HG03108 (cell line): ENCODE results near the gene LSS.
"Not testable (repeated sequence)": the region's sequence is repeated elsewhere in the genome, so short reads cannot be mapped to it uniquely, and the experiment has no call there.

Source experiments
- ATAC-seq: cut with Tn5 transposase; IDR thresholded peaks from one replicate; pipeline ENCODE4 v1.9.1; 2021; ENCODE audit warnings: moderate library complexity; ENCODE audit not compliant: unreplicated experiment

LSS gene

DNA sequence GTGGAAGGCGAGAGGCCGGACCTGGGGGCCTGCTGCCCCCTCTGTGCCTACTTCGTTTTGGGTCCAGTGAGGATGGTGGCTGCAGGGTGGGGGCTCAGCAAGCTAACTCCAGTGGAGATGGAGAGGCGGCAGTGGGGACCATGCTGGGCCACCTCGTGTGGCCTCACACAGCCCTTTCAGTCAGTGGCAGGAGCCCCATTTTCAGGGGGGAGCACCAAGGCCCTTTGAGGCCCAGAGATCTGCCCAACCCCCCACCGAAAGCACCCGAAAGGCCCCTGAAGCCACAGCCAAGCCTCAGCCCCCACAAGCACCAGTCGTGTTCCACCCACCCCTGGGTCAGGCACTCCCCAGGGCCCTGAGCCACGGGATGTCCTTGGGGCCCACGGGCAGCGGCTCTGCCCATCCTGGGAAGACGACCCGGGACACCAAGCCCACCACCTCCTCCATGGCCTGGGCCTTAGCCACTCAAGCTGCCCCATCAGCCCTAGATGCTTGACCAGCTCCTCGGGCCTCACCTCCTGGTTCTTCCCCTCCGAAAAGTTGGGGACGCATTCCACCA, 73.5 kb downstream of the LSS start:
- ATAC-seq, result no peak

GRCh38 chr21:46154155-46154954, 74.2 kb downstream of the LSS start:
- no peak for ATAC-seq

DNA sequence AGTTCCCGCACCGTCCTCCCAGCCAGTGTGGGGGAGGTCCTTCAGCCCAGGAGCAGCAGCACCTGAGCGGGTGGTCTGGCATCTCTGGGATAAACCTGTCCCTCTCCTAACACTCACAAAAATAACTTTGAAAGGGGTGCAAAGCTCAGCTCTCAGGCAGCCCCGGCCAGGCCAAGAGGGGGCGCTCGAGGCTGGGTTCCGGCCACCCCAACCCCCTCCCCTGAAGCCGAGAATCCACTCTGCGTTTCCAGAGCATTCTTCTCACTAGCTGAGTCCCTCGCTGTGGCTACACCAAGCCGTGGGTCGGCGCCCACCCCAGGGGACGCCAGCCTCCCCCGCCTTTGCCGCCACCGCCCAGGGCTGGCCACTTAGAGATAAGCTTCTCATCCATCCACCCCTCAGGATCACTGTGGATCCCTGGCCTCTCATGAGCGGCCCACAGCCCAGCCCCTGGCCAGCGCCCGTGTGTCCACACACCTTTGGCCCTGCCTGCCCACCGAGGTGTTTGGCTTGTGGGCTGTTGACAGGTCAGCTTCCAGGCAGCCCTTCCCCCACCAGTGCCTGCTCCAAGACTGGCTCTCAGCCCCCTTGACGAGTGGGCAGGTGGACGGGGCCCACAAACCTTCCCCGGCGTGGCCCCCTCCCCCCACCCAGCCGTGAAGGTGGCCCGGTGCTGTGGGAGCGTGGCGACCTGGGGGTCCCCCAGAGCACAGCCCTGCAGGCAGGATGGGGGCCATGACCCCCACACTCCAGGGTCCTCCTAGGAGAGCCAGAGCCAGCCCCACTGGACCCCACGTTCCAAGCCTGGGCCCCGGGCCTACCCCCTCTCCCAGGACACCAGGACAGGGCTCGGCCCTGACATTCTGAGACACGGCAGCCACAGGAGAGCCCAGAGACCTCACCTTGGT, 75.1 kb downstream of the LSS start:
- ATAC-seq, result no peak

- ATAC-seq, result no peak
Observed at GRCh38 chr21:46152927-46153246, 75.7 kb downstream of the LSS start.

DNA sequence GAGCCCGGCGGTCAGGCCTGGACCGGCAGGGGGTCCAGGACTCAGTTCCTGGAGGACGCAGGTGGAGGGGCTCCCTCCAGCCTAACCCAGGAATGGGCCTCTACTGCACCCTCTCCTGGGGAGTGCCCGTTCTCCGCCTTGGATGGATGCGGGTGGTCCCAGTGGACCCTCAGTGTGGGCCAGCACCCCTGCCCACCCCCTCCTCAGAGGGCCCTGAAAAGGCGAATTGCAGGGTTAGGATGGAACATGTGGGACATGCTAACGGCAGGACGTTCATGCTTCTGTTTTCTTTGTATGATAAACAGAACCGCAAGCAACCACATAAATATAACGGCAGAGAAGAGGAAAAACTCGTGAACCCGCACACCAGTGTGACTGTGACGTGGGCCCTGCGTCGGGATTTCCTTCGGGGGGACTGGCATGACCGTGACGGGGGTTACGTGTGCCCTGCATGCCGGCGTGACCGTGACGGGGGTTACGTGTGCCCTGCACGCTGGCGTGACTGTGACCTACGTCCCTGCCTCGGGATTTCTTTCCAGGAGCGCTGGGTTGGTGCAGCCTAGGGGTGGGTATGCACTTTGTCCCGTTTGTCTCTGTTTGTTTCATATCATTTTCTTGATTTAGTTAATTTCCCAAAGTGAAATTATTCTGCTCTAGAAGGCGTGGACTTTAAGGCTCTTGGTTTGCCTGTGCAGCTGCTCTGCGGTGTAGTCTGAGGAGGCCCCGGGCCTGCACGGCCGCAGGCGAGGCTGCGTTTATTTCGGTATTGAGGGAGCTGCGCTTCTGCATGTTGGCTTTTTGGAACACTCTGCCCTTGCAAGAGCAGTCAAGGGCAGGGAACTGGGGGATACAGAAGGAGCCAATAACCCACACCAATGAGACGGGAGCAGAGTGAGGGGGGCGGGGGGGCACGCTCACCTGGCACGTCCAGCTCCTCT, 76.3 kb downstream of the LSS start:
- ATAC-seq, result no peak

DNA sequence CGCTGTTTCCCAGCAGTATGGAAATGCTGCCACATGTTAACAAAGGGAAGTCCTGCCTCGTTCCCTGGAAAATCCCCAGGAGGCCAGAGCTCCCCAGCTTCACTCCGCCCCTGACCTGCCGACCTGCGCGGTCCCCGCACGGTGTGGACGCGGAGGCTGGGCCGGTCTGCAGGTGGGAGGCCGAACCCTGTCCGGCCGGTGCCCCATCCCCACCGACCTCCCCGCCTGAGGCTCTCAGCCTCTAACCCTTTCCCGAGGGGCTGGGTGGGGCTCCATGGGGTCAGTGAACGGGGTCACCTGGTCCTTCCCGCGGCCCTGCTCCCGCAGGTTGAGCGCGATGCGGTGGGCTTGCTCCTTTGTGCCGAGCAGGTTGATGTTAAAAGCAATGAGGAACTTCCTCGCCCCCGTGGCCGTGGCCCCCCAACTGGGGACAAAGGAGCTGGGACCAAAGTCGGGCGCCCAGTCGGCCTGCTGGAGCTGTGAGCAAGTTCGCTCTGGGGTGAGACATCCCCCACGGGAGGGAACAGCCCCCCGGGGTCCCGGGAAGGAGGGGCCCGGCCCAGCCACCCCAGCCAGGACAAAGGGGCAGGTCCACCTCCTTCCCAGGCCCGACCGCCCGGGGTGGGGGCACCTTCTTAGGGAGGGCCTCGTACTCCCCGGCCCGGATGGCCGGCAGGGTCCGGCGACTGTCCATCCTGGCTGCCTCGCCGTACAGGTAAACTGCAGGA, 77.1 kb downstream of the LSS start:
- no peak for ATAC-seq

DNA sequence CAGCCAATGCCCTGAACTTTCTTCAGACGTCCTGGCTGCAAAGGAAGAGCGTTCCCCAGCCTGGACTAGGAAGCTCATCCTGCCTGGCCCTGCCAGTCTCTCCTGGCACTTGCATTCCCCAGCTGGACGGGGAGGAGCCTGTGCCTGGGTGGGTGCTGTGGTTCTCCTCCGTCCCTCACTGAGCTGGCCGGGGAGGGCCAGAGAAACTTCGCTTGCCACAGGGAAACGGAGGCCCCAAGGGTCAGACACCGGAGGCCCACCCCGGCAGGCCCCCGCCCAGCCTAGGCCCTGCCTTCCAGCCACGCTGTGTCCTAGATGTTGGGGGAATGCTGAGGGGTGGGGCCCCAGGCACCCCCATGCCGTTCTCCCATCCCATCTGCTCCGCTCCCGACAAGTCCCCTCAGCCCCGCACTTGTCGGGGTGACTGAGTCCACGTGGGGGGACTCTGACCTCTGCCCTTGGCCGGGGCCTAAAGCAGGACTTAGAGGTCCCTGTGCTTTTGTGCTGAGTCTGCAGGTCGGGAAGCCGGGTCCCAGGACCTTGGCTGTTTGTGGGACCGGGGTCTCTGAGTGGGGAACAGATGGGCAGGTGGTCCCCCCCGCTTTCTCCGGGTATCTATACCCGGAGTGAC, 78.0 kb downstream of the LSS start:
- no peak for ATAC-seq

GRCh38 chr21:46150073-46150472, 78.5 kb downstream of the LSS start:
- no peak for ATAC-seq

DNA sequence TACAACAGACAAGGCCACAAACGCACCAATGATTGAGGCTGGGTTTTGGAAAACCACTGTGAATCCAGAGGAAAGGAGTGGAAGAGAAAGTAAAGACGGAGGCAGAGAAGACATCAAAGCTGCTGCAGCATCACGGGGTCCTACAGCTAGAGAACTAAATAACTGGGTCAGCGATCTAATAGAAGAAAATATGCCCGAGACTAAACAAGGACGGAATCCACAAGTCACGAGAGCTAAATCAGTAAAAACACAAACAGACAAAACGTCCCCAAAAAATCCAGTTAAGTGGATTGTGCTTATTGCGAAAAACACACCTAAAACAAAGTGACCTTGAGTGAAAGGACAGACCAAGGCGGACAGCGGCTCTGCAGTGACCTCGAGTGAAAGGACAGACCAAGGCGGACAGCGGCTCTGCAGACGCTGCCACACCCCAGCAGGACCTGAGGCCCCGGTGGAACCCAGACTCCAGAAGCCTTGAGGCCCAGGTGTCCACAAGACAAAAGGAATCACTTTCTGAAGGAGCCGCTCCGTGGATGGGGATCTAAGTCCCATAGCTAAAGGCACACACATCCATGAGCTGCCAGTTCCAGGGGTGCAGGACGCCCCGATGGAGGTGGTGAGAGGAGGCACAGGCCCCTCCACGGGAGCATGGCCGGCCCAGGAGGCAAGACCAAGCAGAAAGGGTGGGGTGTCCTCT, 79.2 kb downstream of the LSS start:
- ATAC-seq, result no peak

GRCh38 chr21:46148106-46148505, 80.5 kb downstream of the LSS start:
- ATAC-seq, result no peak

- ATAC-seq, result not testable (repeated sequence)
Observed at GRCh38 chr21:46147429-46147828, 81.1 kb downstream of the LSS start.

GRCh38 chr21:46146856-46147255, 81.7 kb downstream of the LSS start:
- ATAC-seq, result no peak

GRCh38 chr21:46145840-46146691, 82.5 kb downstream of the LSS start:
- ATAC-seq, result no peak

GRCh38 chr21:46145159-46145839, 83.3 kb downstream of the LSS start:
- ATAC-seq, result no peak

GRCh38 chr21:46144464-46145070, 84.0 kb downstream of the LSS start:
- no peak for ATAC-seq

DNA sequence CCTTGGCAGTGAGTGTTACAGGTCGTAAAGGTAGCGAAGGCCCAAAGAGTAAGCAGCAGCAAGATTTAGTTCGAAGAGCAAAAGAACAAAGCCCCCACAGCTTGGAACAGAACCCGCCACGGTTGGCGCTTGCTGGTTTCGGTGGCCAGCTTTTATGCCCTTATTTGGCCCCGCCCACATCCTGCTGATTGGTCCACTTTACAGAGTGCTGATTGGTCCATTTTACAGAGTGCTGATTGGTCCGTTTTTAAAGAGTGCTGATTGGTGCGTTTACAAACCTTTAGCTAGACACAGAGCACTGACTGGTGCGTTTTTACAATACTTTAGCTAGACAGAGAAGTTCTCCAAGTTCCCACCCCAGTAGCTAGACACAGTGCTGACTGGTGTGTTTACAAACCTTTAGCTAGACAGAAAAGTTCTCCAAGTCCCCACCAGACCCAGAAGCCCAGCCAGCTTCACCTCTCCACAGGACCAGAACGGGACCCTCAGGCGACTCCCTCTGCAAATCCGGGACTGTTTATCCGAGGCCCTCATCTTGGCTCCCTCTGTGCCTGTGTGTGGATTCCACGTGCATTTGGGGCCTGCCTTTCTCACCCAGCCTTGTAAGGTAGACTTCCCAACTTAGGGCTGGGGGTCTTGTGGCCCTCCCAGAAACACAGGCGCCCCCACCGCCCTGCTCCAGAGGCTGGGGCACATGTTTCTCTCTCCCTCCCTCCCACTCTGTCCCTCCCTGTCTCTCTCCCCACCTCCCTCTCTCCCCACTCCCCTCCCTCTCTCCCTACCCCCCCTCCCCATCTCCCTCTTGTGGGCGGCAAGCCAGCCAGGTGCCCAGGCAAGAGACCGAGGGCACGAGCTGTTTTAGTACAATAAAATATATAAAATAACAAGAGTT, 85.7 kb downstream of the LSS start:
- no peak for ATAC-seq
